LNCAP (cell line): ENCODE data around the gene TNFAIP3.

Experiments
- TF ChIP-seq, protein P1 (sequence below): fragments of 450-650 bp; IDR thresholded peaks from 2 replicates; pipeline ENCODE4 v1.5.1; 2017; ENCODE audit warnings: mild to moderate bottlenecking

The TNFAIP3 gene

DNA sequence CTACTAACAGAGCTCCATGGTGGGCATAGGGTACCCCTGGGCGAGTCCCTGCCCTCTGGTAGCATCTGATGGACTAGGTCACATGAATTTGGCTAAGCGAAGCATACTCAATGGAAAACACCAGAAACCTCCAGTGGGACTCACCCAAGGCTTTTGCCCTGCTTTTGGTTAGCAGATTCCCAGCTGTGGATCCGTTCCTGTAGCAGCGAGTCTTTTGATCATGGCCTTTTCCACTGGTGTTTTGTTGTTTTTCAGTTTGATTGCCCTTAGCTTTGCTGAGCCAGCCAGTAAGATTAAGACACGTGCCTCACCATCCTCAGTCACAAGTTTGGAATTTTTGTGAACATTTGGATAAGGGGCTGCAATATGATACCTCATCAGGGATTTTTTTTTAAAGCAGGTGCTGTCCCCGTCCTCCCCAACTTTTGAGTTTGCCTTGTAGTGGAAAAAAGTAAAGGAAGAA is 8.0 kb downstream of the TNFAIP3 start:
- TF ChIP-seq, protein P1, sequence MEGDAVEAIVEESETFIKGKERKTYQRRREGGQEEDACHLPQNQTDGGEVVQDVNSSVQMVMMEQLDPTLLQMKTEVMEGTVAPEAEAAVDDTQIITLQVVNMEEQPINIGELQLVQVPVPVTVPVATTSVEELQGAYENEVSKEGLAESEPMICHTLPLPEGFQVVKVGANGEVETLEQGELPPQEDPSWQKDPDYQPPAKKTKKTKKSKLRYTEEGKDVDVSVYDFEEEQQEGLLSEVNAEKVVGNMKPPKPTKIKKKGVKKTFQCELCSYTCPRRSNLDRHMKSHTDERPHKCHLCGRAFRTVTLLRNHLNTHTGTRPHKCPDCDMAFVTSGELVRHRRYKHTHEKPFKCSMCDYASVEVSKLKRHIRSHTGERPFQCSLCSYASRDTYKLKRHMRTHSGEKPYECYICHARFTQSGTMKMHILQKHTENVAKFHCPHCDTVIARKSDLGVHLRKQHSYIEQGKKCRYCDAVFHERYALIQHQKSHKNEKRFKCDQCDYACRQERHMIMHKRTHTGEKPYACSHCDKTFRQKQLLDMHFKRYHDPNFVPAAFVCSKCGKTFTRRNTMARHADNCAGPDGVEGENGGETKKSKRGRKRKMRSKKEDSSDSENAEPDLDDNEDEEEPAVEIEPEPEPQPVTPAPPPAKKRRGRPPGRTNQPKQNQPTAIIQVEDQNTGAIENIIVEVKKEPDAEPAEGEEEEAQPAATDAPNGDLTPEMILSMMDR = no peak

DNA sequence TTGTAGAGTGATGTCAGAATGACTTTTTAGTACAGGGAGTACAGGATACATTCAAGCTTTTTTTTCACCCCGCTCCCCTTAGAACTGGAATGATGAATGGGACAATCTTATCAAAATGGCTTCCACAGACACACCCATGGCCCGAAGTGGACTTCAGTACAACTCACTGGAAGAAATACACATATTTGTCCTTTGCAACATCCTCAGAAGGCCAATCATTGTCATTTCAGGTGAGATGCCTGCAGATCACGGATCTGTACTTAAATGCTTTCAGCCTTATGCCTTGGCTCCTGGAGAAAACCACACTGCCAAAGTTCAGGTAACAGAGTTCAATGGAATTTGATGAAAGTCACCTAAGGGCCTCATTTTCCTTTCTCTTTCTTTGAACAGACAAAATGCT is 8.5 kb downstream of the TNFAIP3 start:
- TF ChIP-seq, protein P1 = no peak

DNA sequence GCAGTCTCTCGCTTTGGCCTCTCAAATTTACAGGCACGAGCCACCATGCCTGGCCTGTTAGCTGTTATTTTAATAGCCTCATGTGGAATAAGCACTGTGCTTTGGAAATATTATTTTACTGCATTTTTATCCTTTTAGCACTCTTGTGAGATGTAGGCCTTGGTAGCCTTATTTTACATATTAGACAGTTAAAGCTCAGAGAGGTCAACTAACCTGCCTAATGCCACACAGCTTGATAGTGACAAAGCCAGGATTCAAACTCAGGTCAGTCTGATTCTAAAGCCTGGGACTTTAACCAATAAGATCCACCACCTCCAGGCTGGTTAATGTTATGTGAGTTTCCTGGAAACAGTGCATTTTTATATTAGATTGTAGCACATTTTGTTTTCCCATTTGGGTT is 9.5 kb downstream of the TNFAIP3 start:
- TF ChIP-seq, protein P1 = no peak

- TF ChIP-seq, protein P1 = no peak
Measured at GRCh38 chr6:137877113-137877512, 10.1 kb downstream of the TNFAIP3 start.

- TF ChIP-seq, protein P1 = no peak
Measured at GRCh38 chr6:137877606-137878005, 10.5 kb downstream of the TNFAIP3 start.

DNA sequence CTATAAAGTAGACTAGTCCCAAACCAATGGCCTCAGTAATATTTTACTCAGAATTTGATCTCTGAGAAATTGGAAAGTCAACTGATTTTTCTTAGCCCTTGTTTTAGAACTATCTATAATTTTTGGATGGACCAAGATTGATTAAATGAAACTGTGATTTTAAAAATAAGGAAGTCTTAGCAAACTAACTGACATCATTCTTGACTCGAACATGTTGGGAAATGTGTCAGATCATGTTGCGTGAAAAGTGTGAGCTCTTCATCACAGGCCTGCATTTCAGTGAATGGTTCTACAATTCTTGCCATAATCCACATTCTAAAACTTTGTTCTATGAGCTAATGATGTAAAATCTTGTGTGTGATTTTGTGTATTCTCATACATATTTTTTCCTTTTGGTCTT is 11.0 kb downstream of the TNFAIP3 start:
- TF ChIP-seq, protein P1 = no peak

DNA sequence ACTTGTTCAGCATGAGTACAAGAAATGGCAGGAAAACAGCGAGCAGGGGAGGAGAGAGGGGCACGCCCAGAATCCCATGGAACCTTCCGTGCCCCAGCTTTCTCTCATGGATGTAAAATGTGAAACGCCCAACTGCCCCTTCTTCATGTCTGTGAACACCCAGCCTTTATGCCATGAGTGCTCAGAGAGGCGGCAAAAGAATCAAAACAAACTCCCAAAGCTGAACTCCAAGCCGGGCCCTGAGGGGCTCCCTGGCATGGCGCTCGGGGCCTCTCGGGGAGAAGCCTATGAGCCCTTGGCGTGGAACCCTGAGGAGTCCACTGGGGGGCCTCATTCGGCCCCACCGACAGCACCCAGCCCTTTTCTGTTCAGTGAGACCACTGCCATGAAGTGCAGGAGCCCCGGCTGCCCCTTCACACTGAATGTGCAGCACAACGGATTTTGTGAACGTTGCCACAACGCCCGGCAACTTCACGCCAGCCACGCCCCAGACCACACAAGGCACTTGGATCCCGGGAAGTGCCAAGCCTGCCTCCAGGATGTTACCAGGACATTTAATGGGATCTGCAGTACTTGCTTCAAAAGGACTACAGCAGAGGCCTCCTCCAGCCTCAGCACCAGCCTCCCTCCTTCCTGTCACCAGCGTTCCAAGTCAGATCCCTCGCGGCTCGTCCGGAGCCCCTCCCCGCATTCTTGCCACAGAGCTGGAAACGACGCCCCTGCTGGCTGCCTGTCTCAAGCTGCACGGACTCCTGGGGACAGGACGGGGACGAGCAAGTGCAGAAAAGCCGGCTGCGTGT is 11.6 kb downstream of the TNFAIP3 start:
- TF ChIP-seq, protein P1 = no peak
